Upper lobe of left lung (tissue), 4 donors: ENCODE measurements around the gene SMAD6.

Source experiments
- CTCF ChIP-seq, 6 experiments: fragments of 450-650 bp in 4 of 6; fragments of 200-600 bp in 2 of 6; sonication (generic) in 2 of 6; IDR thresholded peaks; one replicate each; pipeline ENCODE4 v1.5.1; 2016 to 2019; ENCODE audit warnings: antibody characterized with exemption in 6 of 6
- EP300 ChIP-seq, 4 donors: sonication (generic); formaldehyde crosslinking; IDR thresholded peaks; one replicate each; pipeline ENCODE4 v1.5.1; 2017; ENCODE audit warnings: antibody characterized with exemption in 4 of 4, control low read depth in 2 of 4
- POLR2A ChIP-seq, 4 donors: fragments of 450-650 bp; IDR thresholded peaks; one replicate each; pipeline ENCODE4 v1.5.1; 2016 to 2017; ENCODE audit warnings: antibody characterized with exemption in 4 of 4, mild to moderate bottlenecking in 2 of 4

- TF ChIP-seq POLR2A (IDR thresholded peaks at IDR 0.05) (no peak), CTCF (IDR thresholded peaks at IDR 0.05) (no peak), EP300 (IDR thresholded peaks at IDR 0.05) (no peak)
Observed at GRCh38 chr15:66777054-66777453, 75.0 kb downstream of the SMAD6 start.
